Brain microvascular endothelial cell (primary cell): ENCODE data around the gene KBTBD6.

ENCODE experiments used
- DNase-seq: peaks from one replicate; pipeline ENCODE4 v3.0.0-alpha.2; 2020
- H3K27ac ChIP-seq: fragments of 250-450 bp; sonication (Bioruptor Pico); 2 replicates; pipeline ENCODE4 v1.5.1; 2020; ENCODE audit warnings: mild to moderate bottlenecking, moderate library complexity
- H3K27me3 ChIP-seq: fragments of 250-450 bp; sonication (Bioruptor Pico); replicated peaks from 2 replicates; pipeline ENCODE4 v1.5.1; 2020; ENCODE audit warnings: mild to moderate bottlenecking
- H3K36me3 ChIP-seq: fragments of 250-450 bp; sonication (Bioruptor Pico); replicated peaks from 2 replicates; pipeline ENCODE4 v1.5.1; 2020; ENCODE audit warnings: mild to moderate bottlenecking
- H3K4me3 ChIP-seq: 2 replicates; pipeline ENCODE4 v1.5.1; 2011; ENCODE audit warnings: low read depth, mild to moderate bottlenecking, control low read depth, low read length, moderate library complexity
- CTCF ChIP-seq: IDR thresholded peaks from 2 replicates; pipeline ENCODE4 v1.5.1; 2011; ENCODE audit warnings: low read depth, mild to moderate bottlenecking, moderate library complexity, low read length, control low read depth, inconsistent platforms; ENCODE audit errors: missing control alignments
- in situ Hi-C: cut with HindIII; loops from 2 replicates; pipeline ENCODE4 v1.10.0; 2017; ENCODE audit warnings: low sequenced_read_pairs, low pct_ligation_motif_present

The KBTBD6 gene

GRCh38 chr13:41130356-41130755 lies 2.2 kb downstream of the KBTBD6 start:
- H3K27me3 ChIP-seq, result no peaks in the 10 kb centered on the region
- no peak for TF ChIP-seq CTCF
- in situ Hi-C loops, result no loop called here
- H3K36me3 ChIP-seq, result no peaks in the 10 kb centered on the region
- no peak overlapping the region for H3K4me3 ChIP-seq
- H3K27ac ChIP-seq, result no peak overlapping the region
- no peak for DNase-seq

GRCh38 chr13:41127701-41128100 lies 4.9 kb downstream of the KBTBD6 start:
- H3K4me3 ChIP-seq, result no peak overlapping the region
- no peak overlapping the region for H3K27ac ChIP-seq
- H3K36me3 ChIP-seq, result no peaks in the 10 kb centered on the region
- DNase-seq, result no peak
- in situ Hi-C loops, result no loop called here
- no peaks in the 10 kb centered on the region for H3K27me3 ChIP-seq
- no peak for TF ChIP-seq CTCF

GRCh38 chr13:41122838-41123237 lies 9.8 kb downstream of the KBTBD6 start:
- Histone ChIP-seq H3K4me3 (no peak overlapping the region), H3K27me3 (no peaks in the 10 kb centered on the region), H3K27ac (no peak overlapping the region), H3K36me3 (no peaks in the 10 kb centered on the region)
- no peak for TF ChIP-seq CTCF
- in situ Hi-C loops, result no loop called here
- DNase-seq, result no peak

- H3K4me3 ChIP-seq, result no peak overlapping the region
- in situ Hi-C loops, result no loop called here
Observed at GRCh38 chr13:41117869-41118268, 14.7 kb downstream of the KBTBD6 start.

GRCh38 chr13:41111454-41111853 lies 21.1 kb downstream of the KBTBD6 start:
- in situ Hi-C loops, result no loop called here
- no peaks in the 10 kb centered on the region for H3K27me3 ChIP-seq
- no peak for DNase-seq

More at GRCh38 chr13:41117869-41118268, 14.7 kb downstream of the KBTBD6 start:
- TF ChIP-seq CTCF, result no peak
- H3K27me3 ChIP-seq, result no peaks in the 10 kb centered on the region
- no peak overlapping the region for H3K27ac ChIP-seq
- no peaks in the 10 kb centered on the region for H3K36me3 ChIP-seq
- no peak for DNase-seq

More at GRCh38 chr13:41111454-41111853, 21.1 kb downstream of the KBTBD6 start:
- no peaks in the 10 kb centered on the region for H3K36me3 ChIP-seq
- no peak for TF ChIP-seq CTCF
- H3K4me3 ChIP-seq, result no peak overlapping the region
- no peak overlapping the region for H3K27ac ChIP-seq
